Activated CD8-positive, alpha-beta memory T cell treated with anti-CD3 and anti-CD28 coated beads for 48 hours (primary cell): Measurements from ENCODE around the gene FRMD1.

Source experiments
- DNase-seq, 3 experiments: peaks; one replicate each; pipeline ENCODE4 v3.0.0-alpha.2; 2020; ENCODE audit warnings: low read depth in 2 of 3, low spot score in 2 of 3

FRMD1 gene

DNA sequence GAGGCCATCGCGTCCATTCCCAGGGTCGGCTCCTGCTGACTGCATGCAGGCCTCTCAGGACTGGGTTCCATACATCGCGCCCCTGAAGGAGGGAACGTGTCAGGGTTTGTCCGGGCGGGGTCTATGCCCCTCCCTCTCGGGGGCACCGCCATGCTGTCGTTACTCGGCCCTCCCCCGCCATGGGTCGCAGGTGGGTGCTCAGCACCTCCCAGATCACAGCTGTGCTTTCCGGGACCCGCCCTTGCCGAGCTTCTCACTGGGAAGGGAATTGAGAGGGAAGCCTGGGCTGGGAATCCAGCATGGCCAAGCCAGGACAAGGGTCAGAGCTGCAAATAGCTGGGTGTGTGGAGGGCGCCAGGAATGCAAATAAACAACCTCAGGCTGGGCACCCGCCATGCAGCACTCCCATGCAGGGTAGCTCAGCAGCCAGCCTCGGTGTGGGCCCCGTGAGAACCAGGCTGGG is at the start of gene FRMD1:
FRMD1 (minus strand) TSS at position 270 of the 463 bp plus-strand sequence; CDS start at position 152, 118 bp downstream.
- DNase-seq = no peak

DNA sequence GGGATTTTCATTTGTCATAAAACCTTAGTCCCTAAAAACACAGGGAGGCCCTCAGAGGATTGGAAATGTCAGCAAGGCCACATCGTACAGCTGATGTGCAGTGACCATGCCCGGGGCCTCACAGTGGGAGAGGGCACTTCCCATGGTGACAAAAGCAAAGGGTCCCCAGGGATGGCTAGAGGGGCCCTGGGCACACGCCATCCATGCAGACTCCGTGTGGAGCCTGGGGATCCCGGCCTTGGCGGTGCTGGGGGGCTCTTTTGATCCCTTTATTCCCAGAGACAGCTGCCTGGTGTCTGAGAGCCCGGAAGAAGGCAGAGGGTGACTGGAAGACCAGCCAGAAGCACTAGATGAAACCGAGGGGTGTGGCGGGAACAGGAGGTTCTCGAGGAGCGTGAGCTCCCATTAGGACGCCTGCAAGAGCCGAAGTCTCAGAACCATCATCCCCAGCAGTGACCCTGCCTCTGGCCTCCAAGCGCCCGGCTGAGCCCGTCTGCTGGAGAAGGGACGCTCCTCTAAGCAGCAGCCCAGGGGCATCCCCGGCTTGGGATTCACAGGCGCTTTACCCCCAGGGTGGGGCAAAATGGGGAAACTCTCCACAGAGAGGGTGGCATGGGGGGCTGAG is 49.1 kb upstream of the FRMD1 start:
- no peak for DNase-seq

DNA sequence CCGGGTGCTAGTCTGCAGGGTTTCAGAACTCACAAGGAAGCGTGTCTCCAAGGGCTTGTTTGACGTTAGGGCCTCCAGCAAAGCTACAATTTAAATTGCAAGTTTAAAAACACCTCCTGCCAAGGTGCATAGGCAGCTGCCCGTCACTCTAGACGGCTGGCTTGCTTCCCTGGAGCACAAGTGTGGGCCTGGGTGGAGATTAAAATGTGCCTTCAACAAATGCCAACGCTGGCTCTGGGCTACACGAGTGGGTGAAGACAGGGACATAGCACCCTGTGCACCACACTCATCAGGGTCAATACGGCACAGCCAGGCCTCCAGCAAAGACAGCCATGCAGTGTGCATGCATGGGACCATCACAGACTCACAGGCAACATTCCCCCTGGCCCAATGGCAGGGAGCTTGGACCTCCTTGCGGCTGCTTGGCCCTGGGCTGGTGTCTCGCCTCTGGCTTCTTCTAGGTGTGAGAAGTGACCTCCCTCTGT is 48.4 kb upstream of the FRMD1 start:
- no peak for DNase-seq

DNA sequence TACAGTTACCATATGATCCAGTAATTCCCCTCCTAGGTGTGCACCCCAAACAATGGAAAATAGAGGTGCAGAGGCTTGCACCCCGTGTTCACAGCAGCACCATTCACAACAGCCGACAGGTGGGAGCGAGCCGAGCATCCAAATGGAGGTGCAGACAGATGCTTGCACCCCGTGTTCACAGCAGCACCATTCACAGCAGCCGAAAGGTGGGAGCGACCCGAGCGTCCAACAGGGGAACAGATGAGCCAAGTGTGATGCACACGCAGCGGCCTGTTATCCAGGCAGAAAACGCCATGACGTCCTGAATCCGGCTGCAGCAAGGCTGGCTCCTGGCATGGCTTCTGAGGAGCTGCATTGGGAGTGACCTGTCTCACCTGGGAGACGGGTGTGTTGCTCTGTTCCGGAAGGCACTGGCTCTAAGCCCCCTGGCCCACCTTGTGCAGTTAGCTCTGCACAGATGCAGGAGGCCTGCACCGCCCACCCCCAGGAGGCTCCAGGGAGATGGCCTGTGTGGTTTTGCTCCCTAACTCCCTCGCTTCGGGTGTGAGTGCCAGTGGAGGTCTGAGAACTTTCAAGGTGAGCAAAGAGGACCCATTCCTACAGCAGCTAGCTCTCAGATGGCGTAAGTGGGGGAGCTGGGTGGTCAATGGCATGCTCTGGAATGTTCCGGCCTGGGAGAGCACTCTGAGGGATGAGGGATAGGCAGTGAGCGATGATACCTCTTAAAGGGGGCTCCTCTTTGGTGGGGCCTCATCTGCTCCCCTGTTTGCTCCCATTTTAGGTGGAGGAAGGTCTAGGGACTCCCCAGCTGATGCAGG is 47.8 kb upstream of the FRMD1 start:
- no peak for DNase-seq

DNA sequence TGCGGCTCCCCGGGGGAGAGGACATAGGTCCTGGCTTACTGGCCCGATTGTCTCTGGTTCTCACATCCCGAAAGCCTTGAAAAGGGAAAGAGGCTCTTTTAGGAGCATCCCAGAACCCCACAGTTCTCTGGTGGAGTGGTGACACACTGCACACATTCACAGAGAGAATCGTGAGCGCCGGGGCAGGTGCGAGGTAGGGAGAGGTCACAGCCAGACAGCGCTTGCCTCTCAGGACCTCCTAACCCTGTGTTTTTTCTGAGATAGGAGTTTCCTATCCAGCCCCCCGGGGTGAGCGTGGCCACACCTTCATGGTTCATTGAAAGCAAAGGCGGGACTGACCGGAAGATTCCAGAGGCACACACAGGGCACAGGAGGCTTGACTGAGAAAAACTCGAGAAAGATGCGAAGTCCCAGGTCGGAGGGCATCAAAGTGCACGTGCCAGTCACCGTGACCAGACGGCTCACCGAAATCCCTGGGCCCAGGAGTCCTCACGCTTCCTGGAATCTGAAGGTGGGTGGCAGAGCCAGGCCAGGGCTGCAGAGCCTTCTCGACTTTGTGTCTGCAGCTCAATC is 46.5 kb upstream of the FRMD1 start:
- DNase-seq = no peak

DNA sequence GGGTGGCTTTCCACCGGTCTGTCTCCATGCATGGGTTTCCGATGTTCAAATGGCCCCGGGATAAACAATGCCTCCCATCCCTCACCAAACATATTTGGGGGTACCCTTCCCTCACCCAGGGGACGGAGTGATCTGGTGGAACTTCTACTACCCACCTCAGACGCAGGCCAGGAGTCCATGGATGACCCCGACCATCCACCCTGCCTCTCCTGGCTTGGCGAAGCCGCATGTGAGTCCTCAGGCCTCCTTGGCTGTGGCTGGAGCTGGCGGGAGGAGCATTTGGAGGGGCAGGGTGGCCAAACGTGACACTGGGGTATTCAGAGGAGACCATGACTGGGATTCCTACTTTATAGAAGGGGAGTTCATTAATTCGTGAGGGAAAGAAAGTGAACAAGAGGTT is 45.9 kb upstream of the FRMD1 start:
- DNase-seq = no peak

DNA sequence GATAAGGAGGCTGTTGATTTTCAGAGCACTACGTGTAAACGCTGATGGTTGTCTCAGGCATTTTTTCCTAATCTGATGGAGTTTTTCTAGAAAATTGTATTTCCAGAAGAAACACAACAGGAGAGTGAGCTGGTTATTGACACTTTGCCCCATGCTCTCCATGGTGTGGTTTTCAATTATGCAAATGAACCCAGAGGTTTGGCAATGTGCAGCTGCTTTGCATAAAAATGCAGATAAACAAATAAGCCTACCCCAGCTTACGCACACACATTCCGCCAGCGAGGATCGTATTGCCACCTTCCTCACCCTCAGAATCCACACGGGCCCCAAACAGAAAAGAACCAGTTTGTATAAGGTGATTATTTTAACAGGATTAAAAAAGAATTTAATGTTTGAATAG is 45.1 kb upstream of the FRMD1 start:
- DNase-seq = no peak

DNA sequence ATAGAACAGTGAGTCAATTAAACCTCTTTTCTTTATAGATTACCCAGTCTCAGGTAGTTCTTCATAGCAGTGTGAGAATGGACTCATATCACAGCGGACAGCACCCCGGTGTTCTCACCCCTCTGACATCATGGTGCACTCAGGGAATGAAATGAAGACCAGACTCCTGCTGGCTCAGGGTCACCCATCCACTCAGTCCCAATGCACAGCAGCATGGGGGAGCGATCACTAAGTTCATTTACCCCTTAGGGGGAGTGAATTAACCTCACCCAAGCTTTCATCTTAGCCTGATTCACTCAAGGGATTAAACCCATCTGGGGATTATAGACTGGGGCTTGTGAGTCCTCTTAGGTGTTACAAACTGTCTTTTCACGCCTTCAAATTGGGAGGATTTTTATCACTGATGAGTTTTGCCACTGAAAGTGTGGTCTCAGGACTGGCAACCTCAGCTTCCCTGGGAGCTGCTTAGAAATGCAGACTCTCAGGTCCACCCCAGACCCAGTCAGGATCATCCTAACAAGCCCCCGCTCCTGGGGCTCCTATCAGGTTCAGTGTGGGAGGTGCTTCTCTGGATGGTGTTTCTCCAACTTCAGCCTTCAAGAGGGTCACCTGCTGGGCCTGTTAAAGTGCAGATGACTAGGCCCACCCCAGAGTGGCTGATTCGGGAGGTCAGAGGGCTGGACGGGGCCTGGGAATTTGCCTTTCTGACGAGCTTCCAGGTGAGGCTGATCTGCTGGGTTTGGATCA is 44.3 kb upstream of the FRMD1 start:
- no peak for DNase-seq

DNA sequence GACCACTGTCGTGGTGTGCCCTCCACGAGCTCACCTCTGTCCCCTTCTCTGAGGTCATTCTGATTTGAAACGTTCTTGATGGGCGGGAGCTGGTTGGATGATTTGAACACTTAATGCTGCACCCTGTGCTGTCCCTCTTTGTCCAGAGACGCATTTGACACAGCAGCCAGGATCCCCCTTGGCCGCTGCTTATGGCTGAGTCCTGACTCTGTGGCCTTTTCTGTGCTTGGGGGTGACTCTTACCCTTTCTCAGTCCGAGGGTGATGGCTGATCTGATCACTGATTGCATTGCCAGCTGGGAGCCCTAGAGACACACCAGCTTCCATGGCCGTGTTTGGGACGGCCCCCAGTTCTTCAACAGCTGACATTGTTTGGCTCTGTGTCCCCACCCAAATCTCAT is 43.5 kb upstream of the FRMD1 start:
- DNase-seq = no peak

DNA sequence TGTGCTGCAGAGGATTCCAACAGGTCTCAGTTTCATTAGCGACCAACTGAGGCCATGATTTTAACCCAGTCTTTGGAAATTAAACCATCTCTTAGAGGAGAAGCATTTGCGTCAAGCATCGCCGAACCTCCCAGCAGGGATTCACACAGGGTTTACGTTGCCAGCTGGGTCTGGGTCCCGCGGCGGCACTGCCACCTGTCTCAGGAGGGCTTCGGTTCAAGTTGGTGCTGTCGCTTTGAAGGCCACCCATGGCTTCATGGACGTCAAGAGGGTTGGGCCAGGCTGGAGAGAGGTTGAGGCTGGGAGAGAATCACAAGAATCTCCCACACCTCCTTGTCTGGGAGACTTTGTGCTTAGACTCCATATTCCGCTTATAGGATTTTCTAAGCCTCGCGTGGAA is 43.0 kb upstream of the FRMD1 start:
- DNase-seq = no peak

DNA sequence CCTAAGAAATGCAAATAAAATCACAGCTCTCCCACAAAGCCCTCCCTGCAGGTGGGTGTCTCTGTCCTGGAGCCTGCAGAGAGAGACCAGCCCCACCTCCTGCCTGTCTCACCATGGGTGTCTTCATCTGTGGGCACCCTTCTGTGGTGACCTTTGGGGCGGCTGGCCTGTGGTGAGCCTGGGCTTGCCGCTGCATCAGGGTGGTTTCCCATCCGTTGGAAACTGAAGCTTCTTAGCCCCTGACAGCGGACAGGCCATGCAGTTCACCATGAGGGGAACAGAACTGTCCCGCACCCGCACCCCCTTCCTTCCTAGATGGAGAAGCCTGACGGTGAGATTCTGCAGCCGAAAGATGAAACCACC is 42.3 kb upstream of the FRMD1 start:
- DNase-seq = no peak

DNA sequence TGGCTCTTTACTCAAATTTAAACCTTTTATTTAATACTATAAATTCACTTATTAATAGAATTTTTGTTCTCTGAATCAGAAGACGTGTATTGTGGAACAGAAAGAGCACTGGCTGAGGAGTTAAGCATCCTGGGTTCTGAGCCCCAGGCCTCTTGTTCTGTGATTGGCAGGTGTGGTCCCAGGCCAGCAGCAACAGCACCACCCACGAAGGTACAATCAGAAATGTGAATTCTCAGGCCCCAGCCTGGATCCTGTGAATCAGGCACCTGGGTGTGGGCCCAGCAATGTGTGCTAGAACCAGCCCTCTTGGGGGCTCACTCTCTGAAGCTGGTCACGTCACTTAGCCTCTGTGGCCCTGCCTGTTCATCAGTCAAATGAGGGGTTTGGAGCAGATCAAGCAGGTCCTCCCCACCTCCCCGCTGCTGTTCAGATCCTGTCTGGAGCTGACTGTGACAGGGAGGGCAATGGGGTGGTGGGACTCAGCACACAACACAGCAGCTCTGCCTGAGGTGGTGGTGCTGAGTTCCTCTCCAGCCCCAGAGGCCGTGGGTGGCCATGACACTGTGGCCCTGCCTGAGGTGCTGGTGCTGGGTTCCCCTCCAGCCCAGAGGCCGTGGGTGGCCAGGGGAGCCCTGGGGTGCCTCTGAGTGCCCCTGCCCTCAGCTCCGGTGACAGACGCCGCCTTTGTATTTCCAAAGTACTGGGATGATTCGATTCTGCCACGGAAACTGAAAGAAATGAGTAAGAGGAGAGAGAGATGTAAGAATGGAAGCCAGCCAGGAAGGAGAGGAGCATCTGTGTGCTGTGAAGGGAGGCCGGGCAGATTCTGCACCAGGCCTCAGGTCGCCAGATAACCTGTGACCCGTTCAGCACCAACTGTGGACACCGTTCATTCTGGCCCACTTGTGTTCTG is 41.6 kb upstream of the FRMD1 start:
- DNase-seq = peak in 1 of 3 experiments; percentile 14

DNA sequence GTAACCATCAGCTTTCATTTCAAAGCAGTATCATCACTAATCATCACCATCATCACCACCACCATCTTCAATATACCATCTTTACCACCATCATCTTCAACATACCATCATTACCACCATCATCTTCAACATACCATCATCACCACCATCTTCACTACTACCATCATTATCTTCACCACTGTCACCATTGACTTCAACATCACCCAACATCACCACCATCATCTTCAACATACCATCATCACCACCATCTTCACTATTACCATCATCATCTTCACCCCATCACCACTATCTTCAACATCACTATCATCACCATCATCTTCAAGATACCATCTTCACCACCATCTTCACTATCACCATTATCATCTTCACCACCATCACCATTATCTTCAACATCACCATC is 40.5 kb upstream of the FRMD1 start:
- no peak for DNase-seq

DNA sequence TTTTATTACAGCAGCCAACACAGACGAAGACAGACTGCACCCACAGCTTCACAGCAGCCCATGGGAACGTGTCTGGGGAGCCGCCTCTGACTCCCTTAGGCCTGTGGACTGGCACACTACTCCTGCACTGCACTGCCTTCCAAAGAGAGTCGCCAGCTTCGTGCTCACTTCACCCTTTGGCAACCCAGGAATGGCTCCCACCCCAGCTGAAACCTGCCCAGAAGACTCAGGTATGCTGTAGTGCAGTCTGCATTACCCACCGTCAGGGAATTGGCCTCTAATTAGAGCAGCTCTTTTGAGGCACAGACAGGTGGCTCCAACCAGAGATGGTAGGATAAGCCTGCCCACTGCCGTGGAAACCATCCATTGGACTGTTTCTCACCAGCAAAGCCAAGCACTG is 39.9 kb upstream of the FRMD1 start:
- DNase-seq = no peak

DNA sequence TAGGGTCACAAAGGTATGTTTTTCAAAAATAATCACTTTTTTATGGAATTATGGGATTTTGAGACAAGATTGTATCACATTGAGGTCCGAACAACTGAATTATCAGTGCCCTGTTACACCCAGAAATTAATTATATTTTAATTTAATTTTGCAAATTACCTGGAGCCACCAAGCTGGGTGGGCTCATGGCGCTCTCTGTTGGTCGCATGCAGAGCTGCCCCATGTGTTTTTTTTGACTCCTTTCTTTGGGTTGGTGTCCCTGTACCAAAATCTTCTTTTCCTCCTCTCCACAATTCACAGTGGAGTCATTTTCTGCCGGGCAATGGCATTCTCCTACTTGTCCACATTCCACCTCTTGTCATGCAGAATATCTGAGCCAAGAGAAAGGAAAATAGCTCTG is 38.9 kb upstream of the FRMD1 start:
- no peak for DNase-seq

DNA sequence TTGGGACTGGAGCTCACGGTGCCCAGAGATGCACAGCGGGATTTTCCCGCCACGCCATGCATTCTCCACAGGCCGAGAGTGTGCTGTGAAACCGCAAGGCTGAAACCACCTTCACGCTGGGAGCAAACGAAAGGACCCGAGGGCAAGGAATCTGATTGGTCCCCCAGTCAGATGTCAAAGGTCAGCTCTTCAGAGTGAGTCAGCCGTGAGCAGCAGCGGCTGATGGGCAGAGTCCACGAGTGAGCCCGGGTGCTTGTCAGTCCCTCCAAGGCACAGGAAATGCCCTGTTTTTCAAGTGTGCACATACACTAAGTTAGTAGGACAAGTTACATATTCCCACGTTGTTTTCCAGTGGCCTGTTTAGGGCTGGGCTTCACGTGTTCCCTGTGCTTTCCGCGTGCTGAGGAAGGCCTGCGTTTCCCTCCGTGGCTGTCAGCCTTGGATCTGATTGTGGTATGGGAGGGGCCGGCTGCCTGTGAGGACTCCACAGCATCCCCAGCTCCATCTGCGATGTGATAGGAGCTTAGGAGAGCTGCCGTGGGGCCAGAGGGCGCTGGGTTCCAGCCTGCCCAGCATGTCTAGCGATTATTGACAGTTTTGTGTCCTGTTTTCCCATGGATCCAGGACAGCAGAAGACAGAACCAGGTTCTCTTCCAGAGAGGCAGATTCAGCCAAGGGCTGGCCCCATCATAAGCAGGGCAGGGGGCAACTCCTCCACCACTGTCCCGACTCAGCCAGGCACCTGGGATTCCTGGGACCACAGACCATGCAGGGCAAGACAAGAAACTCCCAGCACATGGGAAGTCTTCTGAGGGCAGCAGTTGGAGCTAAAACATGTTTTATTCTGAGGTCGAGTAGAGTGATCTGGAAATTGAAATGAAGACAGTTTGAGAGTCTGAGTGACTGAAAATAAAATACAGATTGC is 38.2 kb upstream of the FRMD1 start:
- no peak for DNase-seq

DNA sequence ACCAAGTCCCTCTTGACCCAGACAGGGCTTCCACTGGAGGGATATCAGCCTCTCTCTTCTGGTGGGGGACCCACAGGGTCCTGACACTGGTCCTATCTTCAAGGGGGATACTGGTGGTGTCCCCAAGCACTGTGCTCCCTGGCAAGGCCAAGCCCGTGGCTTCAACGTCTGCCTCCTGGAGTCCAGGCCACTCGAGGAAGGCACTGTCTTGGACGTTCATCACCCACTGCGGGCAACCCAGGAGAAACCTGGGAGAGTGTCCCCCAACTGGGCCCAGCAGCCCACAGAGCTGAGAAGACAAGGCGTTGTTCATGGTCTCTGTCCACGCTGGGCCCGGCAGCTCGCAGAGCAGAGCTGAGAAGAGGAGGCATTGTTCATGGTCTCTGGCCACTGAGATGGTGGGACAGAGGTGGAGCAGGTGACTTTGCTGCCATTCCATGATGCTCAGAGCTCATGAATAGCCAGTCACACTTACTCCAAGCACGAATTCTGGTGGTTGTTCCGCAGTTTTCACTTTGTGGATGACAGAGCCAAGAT is 37.5 kb upstream of the FRMD1 start:
- DNase-seq = no peak

DNA sequence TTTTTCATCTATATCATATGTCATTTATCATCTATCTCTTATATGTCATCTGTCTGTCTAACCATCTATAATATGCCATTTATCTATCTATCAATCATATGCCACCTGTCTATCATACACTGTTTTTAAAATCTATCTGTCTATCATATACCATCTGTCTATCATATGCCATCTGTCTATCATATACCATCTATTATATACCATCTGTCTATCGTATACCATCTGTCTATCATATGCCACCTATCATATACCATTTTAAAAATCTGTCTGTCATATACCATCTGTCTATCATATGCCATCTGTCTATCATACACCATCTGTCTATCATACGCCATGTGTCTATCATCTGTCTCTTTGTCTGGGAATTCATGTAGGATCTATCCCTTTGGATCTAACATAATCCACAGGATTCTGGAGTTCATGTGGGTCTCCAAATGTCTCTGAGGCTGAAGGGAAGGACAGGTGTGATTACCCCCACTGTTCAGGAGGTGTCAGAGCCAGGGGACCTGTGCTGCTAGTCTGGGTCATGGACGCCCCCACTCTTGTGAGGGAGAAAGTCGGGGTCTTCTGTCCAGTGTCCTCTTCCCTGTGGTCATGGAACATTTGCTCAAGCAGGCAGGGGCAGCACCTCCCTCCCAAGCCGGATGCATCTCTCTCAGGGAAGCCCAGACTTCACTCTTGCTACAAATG is 36.9 kb upstream of the FRMD1 start:
- DNase-seq = no peak

DNA sequence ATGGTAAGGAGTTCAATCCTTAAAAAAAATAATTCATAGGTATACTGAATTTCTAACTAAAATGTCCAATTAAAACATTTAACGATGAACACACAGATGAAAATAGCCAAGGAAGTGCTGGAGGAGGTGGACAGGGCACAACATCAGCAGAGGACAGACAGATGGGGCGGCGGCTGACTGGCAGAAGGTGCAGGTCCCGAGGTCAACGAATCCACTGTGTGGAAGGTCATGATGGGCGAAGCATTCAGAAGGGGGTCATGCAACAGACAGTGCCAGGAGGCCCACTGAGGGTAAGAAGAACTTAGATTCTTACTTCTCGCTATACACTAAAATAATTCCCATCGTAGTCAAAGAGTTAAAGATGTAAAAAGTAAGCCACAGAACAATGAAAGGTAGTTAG is 34.2 kb upstream of the FRMD1 start:
- no peak for DNase-seq
